Activated CD4-positive, alpha-beta memory T cell treated with anti-CD3 and anti-CD28 coated beads, Interleukin-2, amount 10 ng/mL, durations not matched to agents 7 days and 5 days (primary cell): ENCODE data around the gene SIAH2. TPM values are rescaled to one million over a fixed set of nuclear protein-coding genes. Genes with fewer than 3 reads are reported as not detected.
A peak's percentile ranks its signal among the peaks of the same experiment; 100 is the strongest.

Experiments used
- CTCF ChIA-PET: fragments of 350-600 bp; sonication (Branson Sonifier 250); formaldehyde crosslinking; loops from one replicate; lab custom pipeline; 2021; ENCODE audit warnings: antibody characterized with exemption, inconsistent platforms; lab: Charles Lee
- POLR2A ChIA-PET: fragments of 350-600 bp; sonication (Branson Sonifier 250); formaldehyde crosslinking; loops from one replicate; lab custom pipeline; 2021; ENCODE audit warnings: antibody characterized with exemption; lab: Charles Lee
- DNase-seq: peaks from one replicate; pipeline ENCODE4 v3.0.0-alpha.2; 2020
- H3K27ac Mint-ChIP-seq: one replicate; pipeline ENCODE4 v1.8.0; 2021; ENCODE audit warnings: mild to moderate bottlenecking, mixed read lengths
- H3K27me3 Mint-ChIP-seq: one replicate; pipeline ENCODE4 v1.8.0; 2021; ENCODE audit warnings: mixed read lengths
- H3K36me3 Mint-ChIP-seq: one replicate; pipeline ENCODE4 v1.8.0; 2021; ENCODE audit warnings: low read depth, mixed read lengths
- H3K4me1 Mint-ChIP-seq: one replicate; pipeline ENCODE4 v1.8.0; 2021; ENCODE audit warnings: mixed read lengths
- H3K4me3 Mint-ChIP-seq: one replicate; pipeline ENCODE4 v1.8.0; 2021; ENCODE audit warnings: mild to moderate bottlenecking, mixed read lengths
- H3K9me3 Mint-ChIP-seq: one replicate; pipeline ENCODE4 v1.8.0; 2021; ENCODE audit warnings: mixed read lengths
- total RNA-seq, 2 experiments: library from RNA; stranded (reverse); gene quantifications; one replicate each; pipeline ENCODE4 v1.2.3, GENCODE V29; 2021

SIAH2 gene
- total RNA-seq, 2 experiments from 2014 or later = 42.5 to 44.9 TPM

GRCh38 chr3:150789451-150789850 is 26.5 kb upstream of the SIAH2 start:
- Mint-ChIP-seq H3K4me3 (no peak overlapping the region), H3K27me3 (peaks cover 2% of the 10 kb centered on the region), H3K36me3 (no peaks in the 10 kb centered on the region), H3K4me1 (peaks cover 30% of the 10 kb centered on the region), H3K27ac (no peak overlapping the region), H3K9me3 (no peaks in the 10 kb centered on the region)
- DNase-seq = no peak
- ChIA-PET POLR2A (no interaction called here), CTCF (interaction anchor here (0.6 to 1.4 kb wide), 3 partner anchors 67 to 356 kb away, joined by 3 to 5 read pairs (median 4); no protein-coding TSS in a partner anchor)

DNA sequence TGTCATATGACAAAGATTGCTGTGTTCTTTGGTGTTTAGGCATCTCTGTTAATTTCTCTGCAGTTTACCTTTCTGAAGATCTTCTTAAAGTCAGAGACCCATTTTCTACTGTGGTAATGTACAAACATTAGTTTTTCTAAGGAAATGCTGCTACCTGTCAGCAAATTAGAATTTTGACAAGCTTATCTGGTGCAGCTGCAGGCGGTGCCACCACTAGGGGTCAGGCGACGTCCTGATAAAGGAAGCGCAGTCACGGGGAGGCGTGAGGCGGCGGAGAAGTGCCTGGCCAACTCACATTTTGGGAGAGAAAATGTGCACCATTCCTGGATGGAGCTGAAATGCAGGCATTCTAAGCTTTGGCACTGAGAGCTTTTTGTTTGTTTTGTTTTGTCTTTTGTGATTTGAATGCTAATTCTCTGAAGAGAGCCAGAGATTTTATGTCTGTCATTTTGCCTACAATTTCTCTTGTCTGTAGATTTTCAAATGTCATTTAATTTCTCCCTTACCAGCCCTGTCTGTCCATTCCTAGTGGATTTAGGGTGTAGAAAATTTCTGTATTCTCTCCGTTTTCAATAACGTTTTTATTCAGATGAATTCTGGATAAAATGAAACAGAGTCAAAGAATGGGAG is 24.9 kb upstream of the SIAH2 start:
- Mint-ChIP-seq H3K9me3 (no peaks in the 10 kb centered on the region), H3K4me1 (peaks cover 42% of the 10 kb centered on the region), H3K27ac (no peak overlapping the region), H3K27me3 (peaks cover 2% of the 10 kb centered on the region), H3K4me3 (no peak overlapping the region), H3K36me3 (no peaks in the 10 kb centered on the region)
- DNase-seq = peak; percentile 82
- POLR2A ChIA-PET = interaction anchor here (1.1 to 5.5 kb wide), 2 partner anchors 24 to 77 kb away, joined by 3 to 59 read pairs; partner anchors contain the start of gene SIAH2
- CTCF ChIA-PET = interaction anchor here (0.8 to 2.4 kb wide), 42 partner anchors 8 to 368 kb away, joined by 3 to 29 read pairs (median 5); partner anchors contain the start of gene SIAH2

DNA sequence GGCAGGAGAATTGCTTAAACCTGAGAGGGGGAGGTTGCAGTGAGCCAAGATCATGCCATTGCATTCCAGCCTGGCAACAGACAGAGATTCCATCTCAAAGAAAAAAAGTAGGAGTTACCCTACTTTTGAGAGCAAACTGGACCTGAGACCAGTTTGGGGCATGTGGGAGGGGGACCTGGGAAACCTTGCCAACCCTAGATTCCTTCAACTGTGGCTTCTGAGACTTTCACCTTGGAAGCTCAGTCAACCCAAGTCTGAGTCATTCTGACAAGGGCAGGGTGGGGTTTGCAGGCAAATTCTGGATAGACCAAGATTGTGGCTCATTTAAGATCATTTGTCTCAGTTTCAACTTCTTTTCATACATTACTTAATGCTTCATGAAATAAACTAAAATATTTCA is 23.8 kb upstream of the SIAH2 start:
- POLR2A ChIA-PET = interaction anchor here (5.5 kb wide), 1 partner anchor 23 kb away, joined by 59 read pairs; the partner anchor contains the start of gene SIAH2
- H3K4me1 Mint-ChIP-seq = peaks cover 43% of the 10 kb centered on the region
- H3K36me3 Mint-ChIP-seq = no peaks in the 10 kb centered on the region
- H3K4me3 Mint-ChIP-seq = no peak overlapping the region
- CTCF ChIA-PET = interaction anchor here (1.1 to 2.4 kb wide), 12 partner anchors 11 to 300 kb away, joined by 3 to 29 read pairs (median 7); partner anchors contain the start of gene SIAH2
- H3K27ac Mint-ChIP-seq = no peak overlapping the region
- peaks cover 2% of the 10 kb centered on the region for H3K27me3 Mint-ChIP-seq
- DNase-seq = no peak
- H3K9me3 Mint-ChIP-seq = no peaks in the 10 kb centered on the region

DNA sequence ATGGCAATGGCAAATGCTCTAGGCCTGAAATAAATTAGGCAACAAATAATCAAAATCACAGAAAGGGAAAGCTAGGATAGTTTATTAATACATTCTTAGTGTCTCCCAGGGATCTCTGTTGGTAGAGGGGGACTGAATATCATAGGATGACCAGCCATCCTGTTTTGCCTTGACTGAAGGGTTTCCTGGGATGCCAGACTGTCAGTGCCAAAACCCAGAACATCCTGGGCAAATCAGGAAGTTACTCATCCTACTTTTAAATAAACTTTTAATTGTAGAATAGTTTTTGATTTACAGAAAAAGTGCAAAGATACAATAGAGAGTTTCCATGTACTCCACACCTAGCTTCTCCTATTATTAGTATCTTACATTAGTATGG is 21.8 kb upstream of the SIAH2 start:
- H3K27ac Mint-ChIP-seq = peak overlapping the region; percentile 6
- H3K9me3 Mint-ChIP-seq = no peaks in the 10 kb centered on the region
- no peak for DNase-seq
- H3K4me1 Mint-ChIP-seq = peaks cover 43% of the 10 kb centered on the region
- no peaks in the 10 kb centered on the region for H3K36me3 Mint-ChIP-seq
- H3K27me3 Mint-ChIP-seq = peaks cover 2% of the 10 kb centered on the region
- ChIA-PET CTCF (interaction anchor here (1.0 to 1.3 kb wide), 2 partner anchors 9 to 22 kb away, joined by 3 to 4 read pairs; no protein-coding TSS in a partner anchor), POLR2A (interaction anchor here (1.2 to 5.5 kb wide), 2 partner anchors 11 to 21 kb away, joined by 3 to 59 read pairs; partner anchors contain the start of gene SIAH2)
- H3K4me3 Mint-ChIP-seq = no peak overlapping the region

DNA sequence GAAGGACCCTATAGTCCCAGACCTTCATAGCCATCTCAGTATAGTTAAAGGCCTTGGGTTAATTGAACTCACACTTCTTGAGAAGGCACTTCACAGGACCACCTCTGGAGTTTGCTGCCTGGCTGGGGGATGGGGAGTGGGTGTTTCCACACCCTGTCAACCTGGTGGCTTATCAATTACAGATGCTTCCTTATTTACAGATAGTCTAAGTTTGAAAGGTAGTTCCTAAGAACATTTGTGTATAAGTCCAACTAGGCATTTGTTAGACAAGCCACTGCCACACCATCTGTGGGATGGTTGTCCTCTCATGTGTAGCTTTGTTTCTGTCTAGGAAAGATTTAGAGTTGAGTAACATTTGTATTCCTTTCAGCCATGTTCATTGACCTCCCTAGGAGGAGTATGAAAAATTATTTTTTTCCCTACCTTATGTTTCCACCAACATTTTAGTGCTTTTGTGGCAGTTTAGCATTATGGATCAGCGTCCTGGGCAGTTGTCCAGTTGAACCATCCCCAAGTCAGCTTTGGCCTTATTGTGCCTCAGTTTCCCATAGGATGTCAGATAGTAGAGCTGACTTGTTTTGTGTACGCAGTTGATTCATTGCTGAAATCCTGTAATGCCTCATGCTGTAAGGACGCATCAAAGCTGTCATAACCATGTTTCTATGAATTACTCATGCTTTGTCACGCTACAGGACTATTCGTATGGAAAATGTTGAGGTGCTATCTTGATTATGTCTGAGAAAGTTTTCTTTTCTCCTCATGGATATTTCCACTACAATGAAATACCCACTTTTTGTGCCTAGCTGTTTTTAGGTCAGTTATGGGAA is 21.2 kb upstream of the SIAH2 start:
- H3K4me3 Mint-ChIP-seq = no peak overlapping the region
- H3K36me3 Mint-ChIP-seq = no peaks in the 10 kb centered on the region
- H3K27ac Mint-ChIP-seq = peak overlapping the region; percentile 47
- H3K27me3 Mint-ChIP-seq = no peaks in the 10 kb centered on the region
- no peaks in the 10 kb centered on the region for H3K9me3 Mint-ChIP-seq
- H3K4me1 Mint-ChIP-seq = peaks cover 43% of the 10 kb centered on the region
- POLR2A ChIA-PET = interaction anchor here (1.2 to 5.5 kb wide), 2 partner anchors 10 to 20 kb away, joined by 3 to 59 read pairs; partner anchors contain the start of gene SIAH2
- CTCF ChIA-PET = interaction anchor here (0.8 to 1.4 kb wide), 4 partner anchors 10 to 62 kb away, joined by 3 to 4 read pairs (median 4); no protein-coding TSS in a partner anchor
- no peak for DNase-seq

DNA sequence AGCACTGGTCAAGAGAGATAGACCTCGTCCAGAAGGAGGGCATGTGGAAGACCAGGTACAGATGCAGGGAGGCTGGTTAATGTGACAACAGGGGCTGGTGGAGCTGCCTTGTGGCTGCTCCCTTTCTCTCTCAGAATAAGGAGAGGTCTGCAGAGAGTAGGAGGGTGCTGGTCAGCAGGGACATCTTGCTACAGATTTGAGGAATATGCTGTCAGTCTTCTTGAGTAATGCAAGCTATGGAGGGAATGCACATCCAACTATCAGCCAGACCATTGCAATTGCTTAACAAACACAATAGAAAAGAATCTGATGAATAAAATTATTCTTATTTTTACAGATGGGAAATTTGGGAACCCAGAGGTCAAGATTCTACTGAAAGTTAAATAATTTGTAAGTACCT is 20.3 kb upstream of the SIAH2 start:
- H3K27ac Mint-ChIP-seq = no peak overlapping the region
- no peaks in the 10 kb centered on the region for H3K27me3 Mint-ChIP-seq
- H3K4me1 Mint-ChIP-seq = peaks cover 43% of the 10 kb centered on the region
- no peak overlapping the region for H3K4me3 Mint-ChIP-seq
- ChIA-PET POLR2A (interaction anchor here (5.5 kb wide), 1 partner anchor 20 kb away, joined by 59 read pairs; the partner anchor contains the start of gene SIAH2), CTCF (interaction anchor here (1.4 kb wide), 1 partner anchor 62 kb away, joined by 4 read pairs; no protein-coding TSS in a partner anchor)
- H3K36me3 Mint-ChIP-seq = no peaks in the 10 kb centered on the region
- DNase-seq = no peak
- H3K9me3 Mint-ChIP-seq = no peaks in the 10 kb centered on the region

- DNase-seq = no peak
- CTCF ChIA-PET = interaction anchor here (1.0 to 1.3 kb wide), 3 partner anchors 8 to 11 kb away, joined by 3 to 4 read pairs (median 4); no protein-coding TSS in a partner anchor
Measured at GRCh38 chr3:150779402-150779858, 16.5 kb upstream of the SIAH2 start.

GRCh38 chr3:150778793-150779401 is 15.9 kb upstream of the SIAH2 start:
- POLR2A ChIA-PET = interaction anchor here (1.3 to 1.8 kb wide), 2 partner anchors 12 to 15 kb away, joined by 3 to 8 read pairs; partner anchors contain the start of gene SIAH2
- Mint-ChIP-seq H3K27ac (no peak overlapping the region), H3K36me3 (no peaks in the 10 kb centered on the region), H3K9me3 (no peaks in the 10 kb centered on the region), H3K4me3 (no peak overlapping the region), H3K27me3 (no peaks in the 10 kb centered on the region), H3K4me1 (peaks cover 8% of the 10 kb centered on the region)
- DNase-seq = no peak
- CTCF ChIA-PET = interaction anchor here (1.2 to 1.3 kb wide), 2 partner anchors 9 to 11 kb away, joined by 4 read pairs; no protein-coding TSS in a partner anchor

More at GRCh38 chr3:150779402-150779858, 16.5 kb upstream of the SIAH2 start:
- H3K36me3 Mint-ChIP-seq = no peaks in the 10 kb centered on the region
- H3K9me3 Mint-ChIP-seq = no peaks in the 10 kb centered on the region
- peaks cover 14% of the 10 kb centered on the region for H3K4me1 Mint-ChIP-seq
- no peak overlapping the region for H3K4me3 Mint-ChIP-seq
- POLR2A ChIA-PET = interaction anchor here (1.3 to 1.8 kb wide), 2 partner anchors 11 to 16 kb away, joined by 3 to 8 read pairs; partner anchors contain the start of gene SIAH2
- no peak overlapping the region for H3K27ac Mint-ChIP-seq
- H3K27me3 Mint-ChIP-seq = no peaks in the 10 kb centered on the region

GRCh38 chr3:150775001-150775599 is 12.1 kb upstream of the SIAH2 start:
- H3K4me3 Mint-ChIP-seq = no peak overlapping the region
- no peaks in the 10 kb centered on the region for H3K9me3 Mint-ChIP-seq
- DNase-seq = no peak
- CTCF ChIA-PET = no interaction called here
- H3K27me3 Mint-ChIP-seq = no peaks in the 10 kb centered on the region
- POLR2A ChIA-PET = interaction anchor here (5.6 kb wide), 1 partner anchor 11 kb away, joined by 53 read pairs; the partner anchor contains the start of gene SIAH2
- H3K36me3 Mint-ChIP-seq = no peaks in the 10 kb centered on the region
- no peaks in the 10 kb centered on the region for H3K4me1 Mint-ChIP-seq
- H3K27ac Mint-ChIP-seq = no peak overlapping the region

DNA sequence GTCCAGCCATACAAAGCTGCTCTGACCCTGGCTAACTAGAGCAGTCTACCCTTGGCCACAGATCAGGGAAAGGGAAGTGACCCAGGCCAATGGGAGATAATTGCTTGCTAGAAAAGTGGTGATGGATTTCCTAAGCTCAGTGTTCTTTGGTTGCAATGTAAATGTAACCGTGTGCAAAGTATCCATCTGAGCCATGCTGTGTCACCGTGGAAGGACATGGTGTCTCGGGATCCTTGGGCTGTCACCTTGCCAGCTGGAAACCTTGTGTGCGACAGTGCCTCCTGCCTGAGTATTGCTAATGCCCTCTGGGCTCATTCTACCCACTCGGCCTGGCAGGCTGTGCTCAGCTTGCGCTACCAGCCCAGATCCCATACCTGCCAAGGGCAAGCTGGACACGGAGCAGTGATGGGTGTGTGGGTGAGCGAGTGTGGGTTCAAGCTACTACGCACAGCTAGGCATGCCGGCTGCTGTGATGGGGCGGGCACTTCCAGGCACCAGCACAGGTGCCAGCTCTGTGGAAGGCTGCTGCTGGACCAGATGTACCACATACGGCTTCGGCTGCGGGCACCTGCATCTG is 10.7 kb upstream of the SIAH2 start:
- ChIA-PET CTCF (interaction anchor here (1.6 to 1.7 kb wide), 2 partner anchors 10 to 14 kb away, joined by 5 read pairs; no protein-coding TSS in a partner anchor), POLR2A (interaction anchor here (0.8 to 5.6 kb wide), 2 partner anchors 10 kb away, joined by 3 to 53 read pairs; partner anchors contain the start of gene SIAH2)

DNA sequence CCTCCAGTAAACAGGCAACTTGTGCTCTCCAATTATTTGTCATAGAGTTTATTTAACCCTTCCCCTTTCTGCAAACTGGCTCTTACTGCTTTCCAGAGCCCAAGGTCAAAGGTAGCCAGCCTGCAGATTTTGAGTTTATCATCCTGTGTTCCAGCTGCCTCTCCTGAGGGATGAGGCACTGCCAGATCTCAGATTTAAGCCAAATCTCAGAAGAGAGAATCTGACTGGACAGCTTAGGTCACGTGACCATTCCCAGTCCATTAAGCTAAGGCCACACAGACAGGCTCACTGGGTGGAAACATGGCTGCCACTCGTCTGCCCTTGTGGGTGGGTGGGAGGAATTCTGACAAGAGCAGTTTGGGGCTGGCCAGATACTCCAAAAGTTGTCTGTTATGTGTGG is 8.6 kb upstream of the SIAH2 start:
- CTCF ChIA-PET = interaction anchor here (1.7 kb wide), 1 partner anchor 16 kb away, joined by 6 read pairs; no protein-coding TSS in a partner anchor
- DNase-seq = no peak
- Mint-ChIP-seq H3K36me3 (no peaks in the 10 kb centered on the region), H3K27ac (no peak overlapping the region), H3K27me3 (no peaks in the 10 kb centered on the region), H3K9me3 (no peaks in the 10 kb centered on the region), H3K4me1 (peaks cover 2% of the 10 kb centered on the region), H3K4me3 (no peak overlapping the region)
- POLR2A ChIA-PET = interaction anchor here (1.7 kb wide), 1 partner anchor 9 kb away, joined by 14 read pairs; the partner anchor contains the start of gene SIAH2

More for the DNA sequence above, 10.7 kb upstream of the SIAH2 start:
- Mint-ChIP-seq H3K27me3 (no peaks in the 10 kb centered on the region), H3K36me3 (no peaks in the 10 kb centered on the region), H3K9me3 (no peaks in the 10 kb centered on the region), H3K4me3 (no peak overlapping the region), H3K27ac (no peak overlapping the region), H3K4me1 (no peaks in the 10 kb centered on the region)
- no peak for DNase-seq
